Measurements from ENCODE around the gene CBLN2. TPM values are rescaled to one million over a fixed set of nuclear protein-coding genes. Genes with fewer than 3 reads are reported as not detected.

Gene CBLN2
- total RNA-seq, 4 donors from 2014 or later, result 0.42 to 2.7 TPM; not detected in 2

- no peak overlapping the region for H3K27ac ChIP-seq
- peaks cover 29% of the 10 kb centered on the region for H3K4me1 ChIP-seq
- WGBS, result 4% methylated on average over 15 of the region's 34 CpGs
- TF ChIP-seq POLR2A (IDR thresholded peaks at IDR 0.05) (no peak), CTCF (IDR thresholded peaks at IDR 0.05) (no peak), EP300 (IDR thresholded peaks at IDR 0.05) (no peak), POLR2AphosphoS5 (IDR thresholded peaks at IDR 0.05) (no peak)
- no peak for DNase-seq (ENCODE audit: low spot score in 2 of 2)
- peak overlapping the region; percentile 41 for H3K4me3 ChIP-seq
- H3K9me3 ChIP-seq, result no peaks in the 10 kb centered on the region
- peaks cover 57% of the 10 kb centered on the region for H3K27me3 ChIP-seq
- H3K36me3 ChIP-seq, result no peaks in the 10 kb centered on the region
Observed at GRCh38 chr18:72542342-72542741, 1.8 kb downstream of the CBLN2 start.

- Histone ChIP-seq H3K36me3 (no peaks in the 10 kb centered on the region), H3K27ac (no peak overlapping the region), H3K4me3 (peak overlapping the region; percentile 41), H3K9me3 (no peaks in the 10 kb centered on the region), H3K27me3 (peaks cover 57% of the 10 kb centered on the region), H3K4me1 (peaks cover 29% of the 10 kb centered on the region)
- TF ChIP-seq EP300 (IDR thresholded peaks at IDR 0.05), result no peak
- no peak for TF ChIP-seq POLR2AphosphoS5 (IDR thresholded peaks at IDR 0.05)
- TF ChIP-seq POLR2A (IDR thresholded peaks at IDR 0.05), result no peak
- no peak for TF ChIP-seq CTCF (IDR thresholded peaks at IDR 0.05)
- 11% methylated on average over 5 of the region's 59 CpGs for WGBS
- no peak for DNase-seq (ENCODE audit: low spot score in 2 of 2)
Observed at GRCh38 chr18:72541871-72542332, 2.2 kb downstream of the CBLN2 start.

GRCh38 chr18:72539901-72540300 lies 4.2 kb downstream of the CBLN2 start:
- peaks cover 57% of the 10 kb centered on the region for H3K27me3 ChIP-seq
- no peaks in the 10 kb centered on the region for H3K36me3 ChIP-seq
- no peak overlapping the region for H3K27ac ChIP-seq
- no peak overlapping the region for H3K4me3 ChIP-seq
- no peak for DNase-seq (ENCODE audit: low spot score in 2 of 2)
- H3K9me3 ChIP-seq, result no peaks in the 10 kb centered on the region
- no peak for TF ChIP-seq POLR2A (IDR thresholded peaks at IDR 0.05)
- no peak for TF ChIP-seq CTCF (IDR thresholded peaks at IDR 0.05)
- no peak for TF ChIP-seq POLR2AphosphoS5 (IDR thresholded peaks at IDR 0.05)
- no peak for TF ChIP-seq EP300 (IDR thresholded peaks at IDR 0.05)
- H3K4me1 ChIP-seq, result peaks cover 29% of the 10 kb centered on the region
- WGBS, result 61% methylated on average over 5 of the region's 5 CpGs

GRCh38 chr18:72530622-72531021 lies 13.5 kb downstream of the CBLN2 start:
- Histone ChIP-seq H3K9me3 (no peaks in the 10 kb centered on the region), H3K4me3 (no peak overlapping the region), H3K4me1 (no peaks in the 10 kb centered on the region), H3K36me3 (no peaks in the 10 kb centered on the region), H3K27me3 (no peaks in the 10 kb centered on the region), H3K27ac (no peak overlapping the region)
- 39% methylated on average over 1 of the region's 1 CpG for WGBS
- no peak for DNase-seq (ENCODE audit: low spot score in 2 of 2)
- no peak for TF ChIP-seq POLR2A (IDR thresholded peaks at IDR 0.05)
- TF ChIP-seq EP300 (IDR thresholded peaks at IDR 0.05), result no peak
- TF ChIP-seq CTCF (IDR thresholded peaks at IDR 0.05), result no peak

GRCh38 chr18:72504866-72505265 lies 39.3 kb downstream of the CBLN2 start:
- TF ChIP-seq EP300 (IDR thresholded peaks at IDR 0.05), result no peak
- TF ChIP-seq CTCF (IDR thresholded peaks at IDR 0.05), result no peak
- no peak for TF ChIP-seq POLR2AphosphoS5 (IDR thresholded peaks at IDR 0.05)
- no peak for TF ChIP-seq POLR2A (IDR thresholded peaks at IDR 0.05)
- H3K4me3 ChIP-seq, result no peak overlapping the region
- H3K4me1 ChIP-seq, result no peaks in the 10 kb centered on the region
- no peak overlapping the region for H3K27ac ChIP-seq
- H3K27me3 ChIP-seq, result no peaks in the 10 kb centered on the region
- no peak for DNase-seq (ENCODE audit: low spot score in 2 of 2)
- 81% methylated on average over 4 of the region's 5 CpGs for WGBS
- no peaks in the 10 kb centered on the region for H3K9me3 ChIP-seq
- no peaks in the 10 kb centered on the region for H3K36me3 ChIP-seq
